A673 (cell line): ENCODE results near the gene PCP4L1. TPM values are rescaled to one million over a fixed set of nuclear protein-coding genes. Genes with fewer than 3 reads are reported as not detected.
"Not testable (repeated sequence)": the region's sequence is repeated elsewhere in the genome, so short reads cannot be mapped to it uniquely, and the experiment has no call there.

Experiments used
- BruUV-seq: library from RNA; stranded (reverse); fragments of 400-500 nt; replicated peaks from 2 replicates; lab custom pipeline; 2021; lab: Mats Ljungman, UMichigan
- CTCF ChIA-PET: fragments of 300-600 bp; sonication (Branson Sonifier 250); formaldehyde crosslinking; loops from one replicate; lab custom pipeline; 2022; ENCODE audit warnings: antibody characterized with exemption; lab: Charles Lee
- POLR2A ChIA-PET: fragments of 300-600 bp; sonication (Branson Sonifier 250); formaldehyde crosslinking; loops from one replicate; lab custom pipeline; 2022; ENCODE audit warnings: antibody characterized with exemption; ENCODE audit not compliant: low non-redundant PET; lab: Charles Lee
- DNase-seq: peaks from one replicate; pipeline ENCODE4 v3.0.0-alpha.2; 2015; ENCODE audit warnings: low spot score
- H3K27ac ChIP-seq: fragments of 200-600 bp; sonication (generic); 2 replicates; pipeline ENCODE4 v1.5.1; 2016; ENCODE audit warnings: mixed run types, low read depth, mild to moderate bottlenecking, mixed read lengths, antibody characterized with exemption, low read length; ENCODE audit not compliant: poor library complexity, severe bottlenecking
- H3K27me3 ChIP-seq: fragments of 200-600 bp; sonication (generic); replicated peaks from 2 replicates; pipeline ENCODE4 v1.6.1; 2017; ENCODE audit warnings: mixed run types, low read depth, mild to moderate bottlenecking, mixed read lengths, antibody characterized with exemption, low read length; ENCODE audit not compliant: insufficient read depth, poor library complexity
- H3K36me3 ChIP-seq: fragments of 200-600 bp; sonication (generic); 2 replicates; pipeline ENCODE4 v1.6.1; 2016; ENCODE audit warnings: mixed run types, mild to moderate bottlenecking, mixed read lengths, antibody characterized with exemption, low read length; ENCODE audit not compliant: insufficient read depth, poor library complexity, severe bottlenecking
- H3K4me1 ChIP-seq: fragments of 200-600 bp; sonication (generic); 2 replicates; pipeline ENCODE4 v1.6.1; 2017; ENCODE audit warnings: mixed run types, mild to moderate bottlenecking, mixed read lengths, antibody characterized with exemption, low read length; ENCODE audit not compliant: insufficient read depth, poor library complexity, severe bottlenecking
- H3K4me3 ChIP-seq: fragments of 200-600 bp; sonication (generic); 2 replicates; pipeline ENCODE4 v1.5.1; 2016; ENCODE audit warnings: low read depth, mixed run types, mild to moderate bottlenecking, mixed read lengths, low read length; ENCODE audit not compliant: poor library complexity, severe bottlenecking
- H3K9me3 ChIP-seq: fragments of 200-600 bp; sonication (generic); 2 replicates; pipeline ENCODE4 v1.6.1; 2016; ENCODE audit warnings: mixed run types, low read depth, mild to moderate bottlenecking, mixed read lengths, antibody characterized with exemption, low read length; ENCODE audit not compliant: poor library complexity, severe bottlenecking
- CTCF ChIP-seq: fragments of 300-800, 200-600 bp; sonication (generic); conservative IDR thresholded peaks from 2 replicates; pipeline ENCODE4 v1.5.1; 2017; ENCODE audit warnings: low read depth, mild to moderate bottlenecking, antibody characterized with exemption, low read length, moderate library complexity, mixed read lengths
- EZH2 ChIP-seq: fragments of 200-600 bp; sonication (generic); IDR thresholded peaks from 2 replicates; pipeline ENCODE4 v1.6.1; 2017; ENCODE audit warnings: borderline replicate concordance, low read depth, mild to moderate bottlenecking, mixed read lengths, antibody characterized with exemption, low read length; ENCODE audit not compliant: poor library complexity, severe bottlenecking
- intact Hi-C: fragments of 100-400 bp; cut with micrococcal nuclease; formaldehyde crosslinking; loops from one replicate; pipeline ENCODE4 v1.10.0; 2022; ENCODE audit not compliant: unreplicated experiment
- total RNA-seq: library from RNA; stranded (reverse); gene quantifications from 2 replicates; pipeline ENCODE4 v1.2.3, GENCODE V29; 2021

The PCP4L1 gene
- total RNA-seq, 1 experiment from 2014 or later, result not detected

DNA sequence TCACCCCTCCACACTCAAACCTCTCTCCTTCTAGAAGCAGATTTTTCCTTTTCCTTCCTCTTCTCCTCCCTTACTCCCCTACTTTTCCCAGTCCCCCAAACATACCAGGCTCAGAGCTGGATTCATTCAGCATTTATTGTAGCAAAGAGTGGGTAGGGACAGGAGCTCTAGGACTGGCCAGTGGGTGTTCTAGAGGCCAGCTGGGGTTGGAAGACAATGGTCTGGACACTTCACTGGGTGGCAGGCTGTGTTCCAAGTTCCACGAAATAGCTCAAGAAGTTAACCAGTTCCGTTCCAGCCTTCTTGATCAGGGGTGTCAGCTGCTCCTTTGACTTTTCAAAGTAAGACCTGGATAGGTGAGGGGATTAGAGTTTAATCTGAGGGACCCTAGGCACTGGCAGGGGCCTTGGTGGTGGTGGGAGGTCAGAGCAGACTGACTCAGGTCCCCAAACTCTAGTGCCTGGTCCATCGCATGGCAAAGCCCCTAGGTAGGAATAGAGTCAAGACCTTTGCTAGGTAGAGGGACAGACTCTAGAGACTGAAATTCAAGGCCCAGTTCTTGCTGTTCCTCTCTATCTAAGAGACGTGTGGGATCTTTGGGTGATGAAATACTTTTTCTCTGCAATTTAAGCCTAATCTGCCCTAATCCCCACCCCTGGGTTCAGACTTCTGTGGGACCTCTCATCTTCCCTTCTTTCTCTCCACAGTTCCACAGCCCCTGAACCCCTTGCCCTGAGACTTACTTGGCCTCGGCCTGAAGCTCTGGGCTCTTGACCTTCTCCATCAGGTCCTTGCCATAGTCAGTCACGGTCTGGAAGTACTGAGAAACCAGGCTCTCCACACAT lies 36.1 kb upstream of the PCP4L1 start:
- no peaks in the 10 kb centered on the region for H3K9me3 ChIP-seq
- CTCF ChIA-PET, result no interaction called here
- peaks cover 13% of the 10 kb centered on the region for H3K4me1 ChIP-seq
- H3K27me3 ChIP-seq, result no peaks in the 10 kb centered on the region
- no TSS peak for BruUV-seq
- H3K27ac ChIP-seq, result no peak overlapping the region
- no peak for DNase-seq
- no peaks in the 10 kb centered on the region for H3K36me3 ChIP-seq
- TF ChIP-seq EZH2 (no peak), CTCF (no peak)
- POLR2A ChIA-PET, result no interaction called here
- no peak overlapping the region for H3K4me3 ChIP-seq
- intact Hi-C loops, result no loop called here

DNA sequence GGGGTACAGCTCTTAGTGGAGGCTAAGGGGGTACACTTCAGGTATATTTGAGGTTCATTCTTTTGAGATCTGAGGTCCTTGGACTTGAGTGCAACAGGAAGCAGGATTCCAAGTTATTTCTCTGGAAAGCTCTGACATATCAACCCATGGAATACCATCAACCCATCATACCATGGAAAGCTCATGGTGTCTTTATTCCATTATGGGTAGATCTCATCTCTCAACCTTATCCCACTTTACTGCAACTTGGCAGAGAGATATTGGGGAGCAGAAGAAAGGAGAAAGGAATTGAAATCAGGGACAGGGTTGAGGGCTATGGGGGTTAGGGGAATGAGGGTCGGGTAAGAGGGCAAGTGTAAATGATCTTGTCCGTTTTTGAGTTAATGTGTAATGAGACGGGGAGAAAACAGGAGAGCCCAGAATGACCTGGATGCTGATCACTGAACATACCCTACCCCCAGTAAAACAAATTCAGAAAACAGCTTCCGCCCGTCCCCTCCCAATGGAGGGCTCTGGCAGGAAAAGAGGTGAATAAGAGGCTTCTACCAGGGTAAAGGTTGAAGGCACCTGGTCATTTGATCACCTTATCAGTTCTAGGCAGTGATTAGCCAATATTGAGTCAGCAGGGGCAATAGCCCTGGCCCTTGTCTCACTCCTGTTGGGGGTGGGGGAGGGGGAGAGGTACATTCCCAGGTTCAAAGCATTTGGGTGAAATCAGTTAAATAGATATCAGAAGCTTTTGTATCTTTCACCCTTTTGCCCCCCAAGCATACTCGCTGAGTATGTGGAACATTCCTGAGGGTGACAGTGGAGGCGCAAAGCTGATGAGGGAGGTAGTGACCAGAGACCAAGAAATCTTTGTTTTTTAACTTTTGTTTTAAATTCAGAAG lies 34.5 kb upstream of the PCP4L1 start:
- no peaks in the 10 kb centered on the region for H3K27me3 ChIP-seq
- POLR2A ChIA-PET, result no interaction called here
- TF ChIP-seq CTCF (no peak), EZH2 (no peak)
- H3K36me3 ChIP-seq, result peaks cover 9% of the 10 kb centered on the region
- no peak overlapping the region for H3K4me3 ChIP-seq
- H3K9me3 ChIP-seq, result no peaks in the 10 kb centered on the region
- no peak overlapping the region for H3K27ac ChIP-seq
- no peak for DNase-seq
- intact Hi-C loops, result no loop called here
- peaks cover 18% of the 10 kb centered on the region for H3K4me1 ChIP-seq
- no TSS peak for BruUV-seq
- CTCF ChIA-PET, result no interaction called here

DNA sequence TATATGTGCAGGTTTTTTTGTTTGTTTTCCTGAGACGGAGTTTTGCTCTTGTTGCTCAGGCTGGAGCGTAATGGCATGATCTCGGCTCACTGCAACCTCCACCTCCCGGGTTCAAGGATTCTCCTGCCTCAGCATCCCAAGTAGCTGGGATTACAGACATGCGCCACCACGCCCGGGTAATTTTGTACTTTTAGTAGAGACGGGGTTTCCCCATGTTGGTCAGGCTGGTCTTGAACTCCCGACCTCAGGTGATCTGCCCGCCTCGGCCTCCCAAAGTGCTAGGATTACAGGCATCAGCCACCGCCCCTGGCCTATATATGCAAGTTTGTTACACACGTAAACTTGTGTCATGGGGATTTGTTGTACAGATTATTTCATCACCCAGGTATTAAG lies 33.9 kb upstream of the PCP4L1 start:
- intact Hi-C loops, result loop anchor here (1.0 to 5.0 kb wide), 2 partner anchors 32 to 158 kb away; no protein-coding TSS in a partner anchor
- peaks cover 18% of the 10 kb centered on the region for H3K4me1 ChIP-seq

More for the DNA sequence above, 33.9 kb upstream of the PCP4L1 start:
- H3K27me3 ChIP-seq, H3K27ac ChIP-seq, BruUV-seq, POLR2A ChIA-PET, H3K4me3 ChIP-seq, DNase-seq, H3K9me3 ChIP-seq: not testable (repeated sequence)
- peaks cover 12% of the 10 kb centered on the region for H3K36me3 ChIP-seq
- CTCF ChIA-PET, result interaction anchor here (1.5 to 1.7 kb wide), 2 partner anchors 58 to 158 kb away, joined by 6 to 28 read pairs; partner anchors contain the start of gene PPOX
